PC-9 (cell line): ENCODE data around the gene IL22. TPM values are rescaled to one million over a fixed set of nuclear protein-coding genes. Genes with fewer than 3 reads are reported as not detected.

Source experiments
- BruUV-seq: library from RNA; stranded (reverse); fragments of 400-500 nt; replicated peaks from 2 replicates; lab custom pipeline; 2021; lab: Mats Ljungman, UMichigan
- CTCF ChIA-PET: fragments of 300-600 bp; sonication (Branson Sonifier 250); formaldehyde crosslinking; loops from one replicate; lab custom pipeline; 2022; ENCODE audit warnings: antibody characterized with exemption; lab: Charles Lee
- POLR2A ChIA-PET: fragments of 300-600 bp; sonication (Branson Sonifier 250); formaldehyde crosslinking; loops from one replicate; lab custom pipeline; 2022; ENCODE audit warnings: antibody characterized with exemption; ENCODE audit not compliant: unreplicated experiment; lab: Charles Lee
- DNase-seq, 2 experiments: peaks; one replicate each; pipeline versions ENCODE4 v3.0.0 to v3.0.0-alpha.2; 2015 to 2022; ENCODE audit warnings: mixed read lengths in 1 of 2
- H2AFZ ChIP-seq: fragments of 200-600 bp; sonication (generic); 2 replicates; pipeline ENCODE4 v1.8.1; 2017; ENCODE audit warnings: antibody characterized with exemption
- H3F3A ChIP-seq: fragments of 200-600 bp; sonication (generic); 2 replicates; pipeline ENCODE4 v1.8.1; 2017; ENCODE audit warnings: antibody characterized with exemption, mild to moderate bottlenecking, low read depth; ENCODE audit not compliant: insufficient read depth
- H3K27ac ChIP-seq: fragments of 200-600 bp; sonication (generic); 2 replicates; pipeline ENCODE4 v1.6.1; 2016; ENCODE audit warnings: mixed run types
- H3K27me3 ChIP-seq: fragments of 200-600 bp; sonication (generic); 2 replicates; pipeline ENCODE4 v1.6.1; 2016; ENCODE audit warnings: low read depth, mixed run types; ENCODE audit not compliant: insufficient read depth
- H3K36me3 ChIP-seq: fragments of 200-600 bp; sonication (generic); 2 replicates; pipeline ENCODE4 v1.6.1; 2016; ENCODE audit warnings: low read depth, mixed run types
- H3K4me1 ChIP-seq: fragments of 200-600 bp; sonication (generic); replicated peaks from 2 replicates; pipeline ENCODE4 v1.6.1; 2016; ENCODE audit warnings: mixed run types; ENCODE audit not compliant: insufficient read depth
- H3K4me2 ChIP-seq: fragments of 200-600 bp; sonication (generic); 2 replicates; pipeline ENCODE4 v1.6.1; 2017; ENCODE audit warnings: mixed run types
- H3K4me3 ChIP-seq: fragments of 200-600 bp; sonication (generic); 2 replicates; pipeline ENCODE4 v1.6.1; 2016; ENCODE audit warnings: mixed run types
- H3K79me2 ChIP-seq: fragments of 200-600 bp; sonication (generic); 2 replicates; pipeline ENCODE4 v1.6.1; 2017; ENCODE audit warnings: low read depth, mixed run types
- H3K9me2 ChIP-seq: fragments of 200-600 bp; sonication (generic); 2 replicates; pipeline ENCODE4 v1.8.1; 2017; ENCODE audit warnings: mild to moderate bottlenecking; ENCODE audit not compliant: insufficient read depth
- H3K9me3 ChIP-seq: fragments of 200-600 bp; sonication (generic); 2 replicates; pipeline ENCODE4 v1.8.1; 2016; ENCODE audit warnings: low read depth; ENCODE audit not compliant: insufficient read depth
- H4K20me1 ChIP-seq: fragments of 200-600 bp; sonication (generic); 2 replicates; pipeline ENCODE4 v1.8.1; 2017; ENCODE audit not compliant: insufficient read depth
- EZH2 ChIP-seq: fragments of 200-600 bp; sonication (generic); IDR thresholded peaks from 2 replicates; pipeline ENCODE4 v1.8.0; 2017; ENCODE audit warnings: antibody characterized with exemption, low read depth
- intact Hi-C: fragments of 100-400 bp; cut with micrococcal nuclease; formaldehyde crosslinking; loops from one replicate; pipeline ENCODE4 v1.10.0; 2022; ENCODE audit not compliant: unreplicated experiment
- total RNA-seq: library from RNA; stranded (reverse); gene quantifications from 2 replicates; pipeline ENCODE4 v1.2.3, GENCODE V29; 2021
- TF ChIP-seq, protein P1 (sequence below): fragments of 200-600 bp; sonication (generic); conservative IDR thresholded peaks from 2 replicates; pipeline ENCODE4 v1.6.1; 2017; ENCODE audit warnings: mixed run types, antibody characterized with exemption, mild to moderate bottlenecking, moderate library complexity

Gene IL22
- total RNA-seq, 1 experiment from 2014 or later = not detected

- POLR2A ChIA-PET = no interaction called here
- CTCF ChIA-PET = no interaction called here
- no peaks in the 10 kb centered on the region for H3K27me3 ChIP-seq
- peaks cover 9% of the 10 kb centered on the region; the same call in 1 of the 2 replicates for H3K4me1 ChIP-seq
- H3K4me3 ChIP-seq = no peak overlapping the region
- no TSS peak for BruUV-seq
- TF ChIP-seq, protein P1, sequence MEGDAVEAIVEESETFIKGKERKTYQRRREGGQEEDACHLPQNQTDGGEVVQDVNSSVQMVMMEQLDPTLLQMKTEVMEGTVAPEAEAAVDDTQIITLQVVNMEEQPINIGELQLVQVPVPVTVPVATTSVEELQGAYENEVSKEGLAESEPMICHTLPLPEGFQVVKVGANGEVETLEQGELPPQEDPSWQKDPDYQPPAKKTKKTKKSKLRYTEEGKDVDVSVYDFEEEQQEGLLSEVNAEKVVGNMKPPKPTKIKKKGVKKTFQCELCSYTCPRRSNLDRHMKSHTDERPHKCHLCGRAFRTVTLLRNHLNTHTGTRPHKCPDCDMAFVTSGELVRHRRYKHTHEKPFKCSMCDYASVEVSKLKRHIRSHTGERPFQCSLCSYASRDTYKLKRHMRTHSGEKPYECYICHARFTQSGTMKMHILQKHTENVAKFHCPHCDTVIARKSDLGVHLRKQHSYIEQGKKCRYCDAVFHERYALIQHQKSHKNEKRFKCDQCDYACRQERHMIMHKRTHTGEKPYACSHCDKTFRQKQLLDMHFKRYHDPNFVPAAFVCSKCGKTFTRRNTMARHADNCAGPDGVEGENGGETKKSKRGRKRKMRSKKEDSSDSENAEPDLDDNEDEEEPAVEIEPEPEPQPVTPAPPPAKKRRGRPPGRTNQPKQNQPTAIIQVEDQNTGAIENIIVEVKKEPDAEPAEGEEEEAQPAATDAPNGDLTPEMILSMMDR = no peak
- TF ChIP-seq EZH2 = no peak
- intact Hi-C loops = no loop called here
- H2AFZ ChIP-seq = no peak overlapping the region
- no peaks in the 10 kb centered on the region for H4K20me1 ChIP-seq
- no peaks in the 10 kb centered on the region for H3K79me2 ChIP-seq
- H3K4me2 ChIP-seq = no peak overlapping the region
- no peak overlapping the region for H3K27ac ChIP-seq
- no peaks in the 10 kb centered on the region for H3K36me3 ChIP-seq
- DNase-seq = no peak
- H3F3A ChIP-seq = no peaks in the 10 kb centered on the region
- no peaks in the 10 kb centered on the region for H3K9me2 ChIP-seq
- no peaks in the 10 kb centered on the region for H3K9me3 ChIP-seq
Observed at GRCh38 chr12:68285541-68285940, 32.1 kb upstream of the IL22 start.

DNA sequence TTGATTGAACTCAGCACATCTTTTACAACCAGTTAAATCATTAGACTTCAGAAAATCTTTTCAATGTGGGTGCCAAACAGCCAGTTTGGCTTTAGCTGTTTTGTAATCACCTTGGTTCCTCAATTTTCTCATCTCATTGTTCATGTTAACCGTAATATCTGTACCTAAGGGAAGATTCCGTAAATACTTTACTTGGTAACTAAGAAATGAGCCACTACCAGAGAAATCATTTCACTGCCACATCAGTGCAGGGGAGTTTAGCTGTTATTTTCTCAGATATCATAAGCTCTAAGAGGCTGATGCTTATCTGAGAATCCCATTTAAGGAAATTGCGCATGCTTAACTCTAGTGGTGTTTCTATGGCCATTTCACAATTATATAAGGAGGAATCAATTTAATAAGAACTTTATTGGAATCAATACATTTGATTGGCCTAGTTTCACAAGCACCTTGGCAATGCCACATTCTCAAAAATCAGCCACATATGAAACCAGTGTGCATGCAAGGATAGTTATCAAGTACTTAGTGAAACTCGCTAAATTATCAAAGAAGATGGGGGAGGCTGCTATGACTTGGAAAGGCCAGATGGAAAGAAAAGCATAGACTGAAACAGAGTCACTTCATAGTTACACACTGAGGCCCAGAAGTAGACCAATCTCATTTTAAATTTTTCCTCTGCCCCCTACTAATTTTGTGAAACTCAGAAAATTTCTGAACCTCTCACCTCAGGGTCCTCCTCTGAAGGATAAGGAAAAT, 28.1 kb upstream of the IL22 start:
- H3K4me3 ChIP-seq = no peak overlapping the region
- ChIA-PET POLR2A (no interaction called here), CTCF (no interaction called here)
- no peaks in the 10 kb centered on the region for H3K9me3 ChIP-seq
- no peak for TF ChIP-seq EZH2
- TF ChIP-seq, protein P1 = no peak
- no peak overlapping the region for H3K4me2 ChIP-seq
- BruUV-seq = no TSS peak
- no peaks in the 10 kb centered on the region for H4K20me1 ChIP-seq
- peaks cover 18% of the 10 kb centered on the region for H3K4me1 ChIP-seq
- H2AFZ ChIP-seq = no peak overlapping the region
- no peak overlapping the region for H3K27ac ChIP-seq
- H3K27me3 ChIP-seq = no peaks in the 10 kb centered on the region
- intact Hi-C loops = no loop called here
- no peak for DNase-seq
- H3K9me2 ChIP-seq = no peaks in the 10 kb centered on the region
- no peaks in the 10 kb centered on the region for H3K36me3 ChIP-seq
- peaks cover 7% of the 10 kb centered on the region; the same call in 1 of the 2 replicates for H3F3A ChIP-seq
- no peaks in the 10 kb centered on the region for H3K79me2 ChIP-seq

GRCh38 chr12:68280240-68280639, 26.8 kb upstream of the IL22 start:
- Histone ChIP-seq H3F3A (peaks cover 7% of the 10 kb centered on the region; the same call in 1 of the 2 replicates), H3K4me3 (no peak overlapping the region), H3K27me3 (no peaks in the 10 kb centered on the region), H2AFZ (no peak overlapping the region), H4K20me1 (no peaks in the 10 kb centered on the region), H3K27ac (no peak overlapping the region), H3K9me3 (no peaks in the 10 kb centered on the region), H3K79me2 (no peaks in the 10 kb centered on the region), H3K9me2 (no peaks in the 10 kb centered on the region), H3K36me3 (no peaks in the 10 kb centered on the region), H3K4me1 (peaks cover 19% of the 10 kb centered on the region), H3K4me2 (no peak overlapping the region)
- TF ChIP-seq, protein P1 = no peak
- no peak for TF ChIP-seq EZH2
- POLR2A ChIA-PET = no interaction called here
- BruUV-seq = no TSS peak
- CTCF ChIA-PET = no interaction called here
- intact Hi-C loops = no loop called here
- no peak for DNase-seq
